ENCODE results near the gene OPHN1. TPM values are rescaled to one million over a fixed set of nuclear protein-coding genes. Genes with fewer than 3 reads are reported as not detected.

Gene OPHN1
- polyA plus RNA-seq, 3 donors = 0.20 to 0.82 (median 0.73) TPM

- intact Hi-C loops (cut with micrococcal nuclease) = no loop called here
Measured at GRCh38 chrX:68438575-68438974, 5.3 kb upstream of the OPHN1 start.

GRCh38 chrX:68433981-68434299 lies 645 bp upstream of the OPHN1 start:
- Histone ChIP-seq H3K79me2 (ENCODE audit: insufficient read depth, low read length) (no peaks in the 10 kb centered on the region), H3K27ac (ENCODE audit: low read depth in 1 of 2, low read length in 2 of 2) (no peak overlapping the region), H3K9me3 (replicated peaks in 1 of 2; ENCODE audit: control insufficient read depth in 1 of 2, insufficient read depth in 1 of 2, low read length in 2 of 2) (no peaks in the 10 kb centered on the region), H3K36me3 (replicated peaks in 1 of 2; ENCODE audit: control insufficient read depth in 1 of 2, insufficient read depth in 2 of 2, low read length in 2 of 2) (no peaks in the 10 kb centered on the region), H3K9ac (ENCODE audit: insufficient read depth, low read length, poor library complexity, severe bottlenecking) (peak overlapping the region; percentile 46), H4K20me1 (ENCODE audit: insufficient read depth, low read length) (no peaks in the 10 kb centered on the region), H3K4me2 (replicated peaks; ENCODE audit: extremely low read depth, low read length, poor library complexity, severe bottlenecking) (peak overlapping the region; percentile 82), H3K4me3 (replicated peaks in 1 of 3; ENCODE audit: low read depth in 2 of 3, low read length in 3 of 3) (peak overlapping the region; percentile 41 to 84 (median 60)), H3K27me3 (ENCODE audit: control insufficient read depth in 2 of 2, insufficient read depth in 2 of 2, low read length in 2 of 2) (no peaks in the 10 kb centered on the region), H2AFZ (ENCODE audit: insufficient read depth, low read depth, low read length, poor library complexity, severe bottlenecking) (peak overlapping the region; percentile 85), H3K4me1 (ENCODE audit: control insufficient read depth in 1 of 2, insufficient read depth in 2 of 2, low read length in 2 of 2) (peaks cover 8 to 13% of the 10 kb centered on the region in 2 donors)
- Mint-ChIP-seq H3K27ac (no peak overlapping the region), H3K9me3 (peaks cover 0 to 11% (median 0%) of the 10 kb centered on the region in 7 donors), H3K36me3 (peaks cover 0 to 9% of the 10 kb centered on the region in 2 donors), H3K4me1 (peaks cover 11% of the 10 kb centered on the region), H3K4me3 (peak overlapping the region; percentile 92 to 96), H3K27me3 (ENCODE audit: low read depth in 3 of 3) (peaks cover 8 to 15% (median 9%) of the 10 kb centered on the region in 3 donors)
- no peak for TF ChIP-seq CTCF (IDR thresholded peaks at IDR 0.05)
- DNase-seq = no peak
- 0% methylated on average over 5 of the region's 13 CpGs for WGBS (ENCODE audit: insufficient coverage)
- intact Hi-C loops (cut with micrococcal nuclease) = no loop called here

More at GRCh38 chrX:68438575-68438974, 5.3 kb upstream of the OPHN1 start:
- Histone ChIP-seq H3K79me2 (ENCODE audit: insufficient read depth, low read length) (no peaks in the 10 kb centered on the region), H4K20me1 (ENCODE audit: insufficient read depth, low read length) (no peaks in the 10 kb centered on the region), H3K36me3 (replicated peaks in 1 of 2; ENCODE audit: control insufficient read depth in 1 of 2, insufficient read depth in 2 of 2, low read length in 2 of 2) (no peaks in the 10 kb centered on the region), H3K27me3 (ENCODE audit: control insufficient read depth in 2 of 2, insufficient read depth in 2 of 2, low read length in 2 of 2) (no peaks in the 10 kb centered on the region), H3K4me1 (ENCODE audit: control insufficient read depth in 1 of 2, insufficient read depth in 2 of 2, low read length in 2 of 2) (peaks cover 0 to 12% of the 10 kb centered on the region in 2 donors), H3K4me3 (replicated peaks in 1 of 3; ENCODE audit: low read depth in 2 of 3, low read length in 3 of 3) (no peak overlapping the region), H3K9me3 (replicated peaks in 1 of 2; ENCODE audit: control insufficient read depth in 1 of 2, insufficient read depth in 1 of 2, low read length in 2 of 2) (no peaks in the 10 kb centered on the region), H3K27ac (ENCODE audit: low read depth in 1 of 2, low read length in 2 of 2) (no peak overlapping the region), H2AFZ (ENCODE audit: insufficient read depth, low read depth, low read length, poor library complexity, severe bottlenecking) (no peak overlapping the region), H3K9ac (ENCODE audit: insufficient read depth, low read length, poor library complexity, severe bottlenecking) (no peak overlapping the region), H3K4me2 (replicated peaks; ENCODE audit: extremely low read depth, low read length, poor library complexity, severe bottlenecking) (no peak overlapping the region)
- Mint-ChIP-seq H3K4me3 (no peak overlapping the region), H3K27ac (no peak overlapping the region), H3K4me1 (peaks cover 12% of the 10 kb centered on the region), H3K27me3 (ENCODE audit: low read depth in 3 of 3) (peaks cover 7 to 20% (median 10%) of the 10 kb centered on the region in 3 donors), H3K9me3 (peaks cover 0 to 4% (median 0%) of the 10 kb centered on the region in 7 donors), H3K36me3 (no peaks in the 10 kb centered on the region)
- no peak for DNase-seq
- TF ChIP-seq CTCF (IDR thresholded peaks at IDR 0.05) = no peak
- WGBS (ENCODE audit: insufficient coverage) = no CpG with 5 or more reads among the region's 4 CpGs

Data from CD14-positive monocyte (primary cell).